ENCODE data around the gene ATP6V1B1. TPM values are rescaled to one million over a fixed set of nuclear protein-coding genes. Genes with fewer than 3 reads are reported as not detected.

The ATP6V1B1 gene
- total RNA-seq, 2 donors from 2014 or later, result 6.5 to 7.2 TPM

DNA sequence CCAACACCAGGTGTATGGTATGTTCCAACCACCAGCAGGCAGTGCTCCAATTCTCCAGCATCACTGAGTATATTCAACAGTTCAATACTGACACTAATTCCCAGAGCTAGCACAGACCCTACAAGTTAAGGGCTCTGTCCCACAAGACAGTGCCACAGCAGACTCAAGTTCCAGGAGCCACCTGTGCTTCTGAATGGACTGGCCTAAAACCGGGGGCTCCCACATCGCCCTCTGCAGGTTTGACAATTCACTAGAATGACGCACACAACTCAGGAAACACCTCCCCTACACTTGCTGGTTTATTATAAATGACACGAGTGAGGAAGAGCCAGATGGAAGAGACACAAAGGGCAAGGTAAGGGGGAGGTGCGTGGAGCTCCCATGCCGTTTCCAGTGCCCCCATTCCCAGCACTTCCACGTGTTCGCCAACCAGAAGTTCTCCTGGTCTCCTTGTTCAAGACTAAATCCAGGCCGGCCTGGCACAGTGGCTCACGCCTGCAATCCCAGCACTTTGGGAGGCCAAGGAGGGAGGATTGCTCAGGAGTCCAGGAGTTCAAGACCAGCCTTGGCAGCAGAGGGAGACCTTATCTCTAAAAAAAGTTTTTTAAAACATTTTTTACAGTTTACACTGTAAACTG is 12.2 kb upstream of the ATP6V1B1 start:
- Mint-ChIP-seq H3K36me3 (no peaks in the 10 kb centered on the region), H3K27me3 (peaks cover 0 to 10% of the 10 kb centered on the region in 2 donors), H3K9me3 (no peaks in the 10 kb centered on the region), H3K27ac (peak overlapping the region in 1 of 2 donors; percentile 52), H3K4me3 (no peak overlapping the region), H3K4me1 (ENCODE audit: low read depth in 2 of 2) (peaks cover 5 to 14% of the 10 kb centered on the region in 2 donors)
- ATAC-seq (no peak), DNase-seq (ENCODE audit: low spot score) (no peak)

GRCh38 chr2:70926042-70926441 is 9.7 kb upstream of the ATP6V1B1 start:
- Mint-ChIP-seq H3K27me3 (peaks cover 0 to 10% of the 10 kb centered on the region in 2 donors), H3K4me3 (no peak overlapping the region), H3K9me3 (no peaks in the 10 kb centered on the region), H3K36me3 (no peaks in the 10 kb centered on the region), H3K27ac (no peak overlapping the region), H3K4me1 (ENCODE audit: low read depth in 2 of 2) (peaks cover 5 to 14% of the 10 kb centered on the region in 2 donors)
- no peak for DNase-seq (ENCODE audit: low spot score)
- ATAC-seq, result no peak

DNA sequence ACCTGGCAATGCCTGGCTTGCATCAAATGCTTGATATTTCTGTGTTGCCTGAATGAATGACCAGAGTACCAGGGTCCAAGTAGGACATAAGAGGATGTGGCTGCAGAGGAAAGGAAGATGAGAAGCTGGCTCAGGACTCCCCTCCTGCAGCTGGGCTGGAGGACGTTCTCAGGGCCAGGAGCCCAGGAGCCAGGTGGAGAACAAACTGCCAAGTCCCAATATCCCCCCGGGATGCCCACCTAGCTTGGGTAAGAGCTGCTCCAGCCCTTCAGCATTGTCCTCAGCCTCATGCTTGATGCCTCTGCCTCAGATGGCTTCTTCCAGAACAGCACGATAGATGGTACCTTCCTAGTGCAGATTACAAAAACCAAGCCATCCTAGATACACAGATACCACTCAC is 8.6 kb upstream of the ATP6V1B1 start:
- ATAC-seq (no peak), DNase-seq (ENCODE audit: low spot score) (no peak)
- Mint-ChIP-seq H3K27me3 (peaks cover 0 to 10% of the 10 kb centered on the region in 2 donors), H3K4me1 (ENCODE audit: low read depth in 2 of 2) (peaks cover 5 to 10% of the 10 kb centered on the region in 2 donors), H3K27ac (no peak overlapping the region), H3K9me3 (no peaks in the 10 kb centered on the region), H3K36me3 (no peaks in the 10 kb centered on the region), H3K4me3 (no peak overlapping the region)

- Mint-ChIP-seq H3K36me3 (no peaks in the 10 kb centered on the region), H3K27me3 (peaks cover 0 to 10% of the 10 kb centered on the region in 2 donors), H3K27ac (no peak overlapping the region), H3K4me1 (ENCODE audit: low read depth in 2 of 2) (peaks cover 5 to 10% of the 10 kb centered on the region in 2 donors), H3K9me3 (no peaks in the 10 kb centered on the region), H3K4me3 (no peak overlapping the region)
- no peak for DNase-seq (ENCODE audit: low spot score)
- ATAC-seq, result no peak
Measured at GRCh38 chr2:70927641-70928040, 8.1 kb upstream of the ATP6V1B1 start.

DNA sequence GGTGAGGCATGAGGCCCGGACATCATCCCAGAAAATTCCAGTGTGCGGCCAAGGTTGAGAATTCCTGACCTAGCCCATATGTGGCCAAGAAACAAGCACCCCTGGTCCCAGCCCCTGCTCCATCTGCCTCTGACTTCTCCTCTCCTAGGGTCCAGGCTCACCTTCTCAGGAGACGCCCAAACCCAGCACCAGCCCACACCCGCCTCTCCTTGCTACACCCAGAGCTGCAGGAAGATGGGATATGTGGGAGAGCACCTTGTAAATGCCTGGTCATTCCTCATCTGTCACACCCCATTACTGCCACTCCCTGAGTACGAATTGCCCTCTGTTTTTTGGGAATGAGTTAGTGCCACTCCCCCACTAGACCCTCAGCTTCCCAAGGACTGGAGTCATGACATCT is 7.3 kb upstream of the ATP6V1B1 start:
- peaks cover 5 to 7% of the 10 kb centered on the region in 2 donors for H3K4me1 Mint-ChIP-seq (ENCODE audit: low read depth in 2 of 2)
- H3K27ac Mint-ChIP-seq, result no peak overlapping the region
- H3K4me3 Mint-ChIP-seq, result no peak overlapping the region
- peaks cover 0 to 12% of the 10 kb centered on the region in 2 donors for H3K27me3 Mint-ChIP-seq
- H3K9me3 Mint-ChIP-seq, result no peaks in the 10 kb centered on the region
- no peak for ATAC-seq
- DNase-seq (ENCODE audit: low spot score), result no peak
- no peaks in the 10 kb centered on the region for H3K36me3 Mint-ChIP-seq

DNA sequence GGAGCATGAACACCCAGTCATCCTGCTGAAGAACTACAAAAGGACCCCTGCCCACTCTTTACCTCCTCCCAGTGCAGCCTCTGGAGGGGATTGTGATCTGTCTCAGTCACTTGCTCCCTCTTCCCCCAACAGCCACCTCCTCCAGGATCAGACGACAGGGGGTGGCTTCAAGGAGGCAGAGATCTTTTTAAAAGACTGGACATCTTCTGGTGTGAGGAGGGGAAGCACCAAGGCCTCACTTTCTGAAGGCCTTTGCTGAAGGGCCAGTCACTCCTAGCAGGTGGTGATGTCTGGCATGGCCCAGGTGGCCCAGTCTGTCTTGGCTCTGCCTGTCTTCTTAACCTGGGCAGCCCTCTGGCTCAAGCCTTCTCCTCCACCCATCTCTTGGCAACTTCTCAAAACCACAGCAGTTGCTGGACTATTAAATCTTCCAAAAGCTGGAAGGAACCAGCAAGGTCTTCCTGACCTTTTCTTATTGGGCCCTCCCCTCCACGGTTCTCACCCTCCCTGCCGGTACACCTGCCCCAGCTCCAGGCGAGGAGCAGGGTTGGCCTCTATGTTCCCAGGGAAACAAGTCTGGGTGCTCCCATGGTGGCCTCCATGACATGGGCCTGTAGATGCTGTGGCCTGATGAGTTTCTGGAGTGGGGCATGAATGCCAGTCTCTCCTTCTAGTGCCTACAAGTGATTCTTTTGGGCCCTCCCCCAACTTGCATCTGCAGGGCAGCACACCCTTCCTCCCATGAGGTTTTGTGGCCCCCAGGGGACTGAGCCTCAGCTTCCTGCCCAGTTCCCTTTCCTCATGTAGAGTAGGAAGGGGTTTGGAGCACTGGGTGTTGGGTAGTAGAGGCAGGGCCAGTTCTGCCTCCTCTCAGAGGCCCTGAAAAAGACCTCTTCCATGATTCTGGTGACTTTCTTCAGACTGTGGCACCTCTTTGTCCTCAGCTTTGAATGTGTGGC is 5.0 kb upstream of the ATP6V1B1 start:
- DNase-seq (ENCODE audit: low spot score) (no peak), ATAC-seq (no peak)
- no peaks in the 10 kb centered on the region for H3K9me3 Mint-ChIP-seq
- H3K27me3 Mint-ChIP-seq, result peaks cover 0 to 11% of the 10 kb centered on the region in 2 donors
- H3K4me3 Mint-ChIP-seq, result no peak overlapping the region
- H3K4me1 Mint-ChIP-seq (ENCODE audit: low read depth in 2 of 2), result no peaks in the 10 kb centered on the region
- H3K27ac Mint-ChIP-seq, result no peak overlapping the region
- no peaks in the 10 kb centered on the region for H3K36me3 Mint-ChIP-seq

GRCh38 chr2:70931376-70932000 is 4.2 kb upstream of the ATP6V1B1 start:
- Mint-ChIP-seq H3K36me3 (no peaks in the 10 kb centered on the region), H3K4me3 (no peak overlapping the region), H3K9me3 (no peaks in the 10 kb centered on the region), H3K27ac (no peak overlapping the region), H3K4me1 (ENCODE audit: low read depth in 2 of 2) (no peaks in the 10 kb centered on the region), H3K27me3 (peaks cover 0 to 11% of the 10 kb centered on the region in 2 donors)
- ATAC-seq, result no peak
- DNase-seq (ENCODE audit: low spot score), result no peak

GRCh38 chr2:70932631-70933230 is 3.0 kb upstream of the ATP6V1B1 start:
- H3K36me3 Mint-ChIP-seq, result no peaks in the 10 kb centered on the region
- no peak for ATAC-seq
- H3K4me3 Mint-ChIP-seq, result no peak overlapping the region
- H3K4me1 Mint-ChIP-seq (ENCODE audit: low read depth in 2 of 2), result no peaks in the 10 kb centered on the region
- no peaks in the 10 kb centered on the region for H3K9me3 Mint-ChIP-seq
- DNase-seq (ENCODE audit: low spot score), result no peak
- H3K27me3 Mint-ChIP-seq, result peaks cover 0 to 9% of the 10 kb centered on the region in 2 donors
- no peak overlapping the region for H3K27ac Mint-ChIP-seq

GRCh38 chr2:70934981-70935380 is 719 bp upstream of the ATP6V1B1 start:
- DNase-seq (ENCODE audit: low spot score), result peak; percentile 40
- Mint-ChIP-seq H3K27me3 (peaks cover 0 to 12% of the 10 kb centered on the region in 2 donors), H3K27ac (no peak overlapping the region), H3K36me3 (no peaks in the 10 kb centered on the region), H3K4me3 (no peak overlapping the region), H3K9me3 (no peaks in the 10 kb centered on the region), H3K4me1 (ENCODE audit: low read depth in 2 of 2) (no peaks in the 10 kb centered on the region)
- ATAC-seq, result no peak

GRCh38 chr2:70936165-70936978 is 672 bp downstream of the ATP6V1B1 start:
- H3K4me1 Mint-ChIP-seq (ENCODE audit: low read depth in 2 of 2), result no peaks in the 10 kb centered on the region
- H3K27me3 Mint-ChIP-seq, result peaks cover 0 to 18% of the 10 kb centered on the region in 2 donors
- no peak overlapping the region for H3K27ac Mint-ChIP-seq
- no peak for ATAC-seq
- no peaks in the 10 kb centered on the region for H3K9me3 Mint-ChIP-seq
- no peak overlapping the region for H3K4me3 Mint-ChIP-seq
- no peaks in the 10 kb centered on the region for H3K36me3 Mint-ChIP-seq
- peak; percentile 39 for DNase-seq (ENCODE audit: low spot score)

DNA sequence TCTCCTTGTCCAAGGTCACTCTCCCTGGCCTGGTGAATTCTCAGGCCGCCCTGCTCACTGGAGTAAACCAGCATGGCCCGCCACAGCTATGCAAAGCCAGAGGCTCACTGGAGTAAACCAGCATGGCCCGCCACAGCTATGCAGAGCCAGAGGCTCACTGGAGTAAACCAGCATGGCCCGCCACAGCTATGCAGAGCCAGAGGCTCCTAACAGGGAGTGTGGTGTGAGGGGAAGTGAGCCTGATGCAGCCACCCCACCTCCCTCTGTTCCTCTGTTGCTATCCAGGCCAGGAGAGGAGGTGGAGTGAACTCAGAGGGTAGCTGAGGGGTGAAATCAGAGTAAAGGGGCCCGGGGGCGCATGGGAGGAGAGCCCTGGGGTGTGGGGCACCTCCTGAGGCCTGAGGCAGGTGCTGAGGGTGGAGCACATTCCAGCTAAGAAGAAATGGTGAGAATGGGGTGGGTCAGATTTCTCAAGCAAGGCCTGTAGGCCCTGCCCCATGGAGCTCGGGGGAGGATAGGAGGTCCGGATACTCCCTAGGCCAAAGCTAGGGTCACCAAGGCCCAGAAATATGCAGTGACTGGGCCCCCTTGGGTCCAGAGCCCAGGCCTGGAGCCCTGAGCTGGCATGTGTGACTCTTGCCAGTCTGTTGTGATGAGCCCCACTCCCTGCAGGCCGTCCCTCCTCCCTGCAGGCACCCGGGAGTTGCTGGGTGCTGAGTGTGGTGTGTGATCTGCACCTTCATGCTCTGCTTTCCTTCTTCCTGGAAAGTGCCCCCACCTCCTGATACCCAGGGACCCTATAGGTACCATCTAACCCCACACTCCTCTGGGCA is 1.5 kb downstream of the ATP6V1B1 start:
- Mint-ChIP-seq H3K4me3 (no peak overlapping the region), H3K27me3 (peaks cover 0 to 21% of the 10 kb centered on the region in 2 donors), H3K4me1 (ENCODE audit: low read depth in 2 of 2) (no peaks in the 10 kb centered on the region), H3K36me3 (no peaks in the 10 kb centered on the region), H3K9me3 (no peaks in the 10 kb centered on the region), H3K27ac (no peak overlapping the region)
- ATAC-seq (no peak), DNase-seq (ENCODE audit: low spot score) (peak; percentile 22)

GRCh38 chr2:70937866-70938585 is 2.3 kb downstream of the ATP6V1B1 start:
- peak; percentile 51 for DNase-seq (ENCODE audit: low spot score)
- Mint-ChIP-seq H3K27ac (no peak overlapping the region), H3K36me3 (no peaks in the 10 kb centered on the region), H3K4me1 (ENCODE audit: low read depth in 2 of 2) (no peaks in the 10 kb centered on the region), H3K27me3 (peaks cover 0 to 21% of the 10 kb centered on the region in 2 donors), H3K9me3 (no peaks in the 10 kb centered on the region), H3K4me3 (no peak overlapping the region)
- peak in 1 of 2 donors; percentile 21 for ATAC-seq

Measured in natural killer cell treated with Interleukin-12 subunit alpha and Interleukin-12 subunit beta and Interleukin-15 and Interleukin-18, amount 100 ng/mL, for 72 hours (primary cell).